SK-N-SH (cell line): ENCODE results near the gene SOBP. TPM values are rescaled to one million over a fixed set of nuclear protein-coding genes. Genes with fewer than 3 reads are reported as not detected.
A peak's percentile ranks its signal among the peaks of the same experiment; 100 is the strongest.

Experiments used
- CTCF ChIA-PET: fragments of 300-600, 350-600 bp; formaldehyde crosslinking; extraction: SDS; loops from one replicate; lab custom pipeline; 2021; lab: Yijun Ruan, JAX
- POLR2A ChIA-PET: fragments of 350-600 bp; sonication (Branson Sonifier 250); formaldehyde crosslinking; extraction: SDS; loops from one replicate; lab custom pipeline; 2020; ENCODE audit warnings: antibody characterized with exemption, inconsistent platforms; lab: Yijun Ruan, JAX
- DNase-seq: peaks from one replicate; pipeline ENCODE4 v3.0.0; 2012
- H2AFZ ChIP-seq: fragments of 200-600 bp; sonication (generic); 2 replicates; pipeline ENCODE4 v1.8.1; 2016; ENCODE audit warnings: antibody characterized with exemption, mild to moderate bottlenecking, low read depth
- H3F3A ChIP-seq: fragments of 200-600 bp; sonication (generic); replicated peaks from 2 replicates; pipeline ENCODE3; 2016; ENCODE audit warnings: antibody characterized with exemption, mild to moderate bottlenecking; ENCODE audit not compliant: insufficient read depth
- H3K27ac ChIP-seq, 2 experiments: fragments of 200-500 bp in 1 of 2; fragments of 200-600 bp in 1 of 2; sonication (Bioruptor generic) in 1 of 2; sonication (generic), shearing (Covaris generic) in 1 of 2; 2 replicates each; pipeline versions ENCODE4 v1.5.1 to v1.6.1; 2014 to 2016; ENCODE audit warnings: low read depth in 2 of 2, inconsistent platforms in 1 of 2, low read length in 1 of 2, mild to moderate bottlenecking in 1 of 2, mixed read lengths in 1 of 2
- H3K27me3 ChIP-seq: fragments of 200-600 bp; sonication (generic), shearing (Covaris generic); 2 replicates; pipeline ENCODE4 v1.6.1; 2016; ENCODE audit warnings: mixed run types; ENCODE audit not compliant: insufficient read depth
- H3K36me3 ChIP-seq, 2 experiments: fragments of 200-500 bp in 1 of 2; fragments of 200-600 bp in 1 of 2; sonication (Bioruptor generic) in 1 of 2; sonication (generic) in 1 of 2; replicated peaks in 1 of 2; 2 replicates each; pipeline versions ENCODE3 to v1.5.1; 2014 to 2016; ENCODE audit warnings: low read length in 1 of 2, mild to moderate bottlenecking in 1 of 2; ENCODE audit not compliant: insufficient read depth in 2 of 2, control insufficient read depth in 1 of 2
- H3K4me1 ChIP-seq, 2 experiments: fragments of 200-500 bp in 1 of 2; fragments of 200-600 bp in 1 of 2; sonication (Bioruptor generic) in 1 of 2; sonication (generic), shearing (Covaris generic) in 1 of 2; 2 replicates each; pipeline versions ENCODE4 v1.5.1 to v1.6.1; 2014 to 2016; ENCODE audit warnings: low read depth in 1 of 2, low read length in 1 of 2, mixed run types in 1 of 2; ENCODE audit not compliant: insufficient read depth in 2 of 2, control insufficient read depth in 1 of 2
- H3K4me2 ChIP-seq: fragments of 200-600 bp; sonication (generic), shearing (Covaris generic); 2 replicates; pipeline ENCODE4 v1.6.1; 2017; ENCODE audit warnings: mixed run types
- H3K4me3 ChIP-seq, 2 experiments: fragments of 200-500 bp in 1 of 2; fragments of 200-600 bp in 1 of 2; sonication (Bioruptor generic) in 1 of 2; sonication (generic), shearing (Covaris generic) in 1 of 2; 2 replicates each; pipeline versions ENCODE4 v1.5.1 to v1.8.1; 2014 to 2016; ENCODE audit warnings: low read depth in 2 of 2, inconsistent platforms in 1 of 2, low read length in 1 of 2, mild to moderate bottlenecking in 1 of 2, mixed read lengths in 1 of 2, moderate library complexity in 1 of 2
- H3K79me2 ChIP-seq: fragments of 200-600 bp; sonication (generic); 2 replicates; pipeline ENCODE4 v1.8.1; 2017; ENCODE audit warnings: mild to moderate bottlenecking; ENCODE audit not compliant: insufficient read depth
- H3K9ac ChIP-seq: fragments of 200-600 bp; sonication (generic); 2 replicates; pipeline ENCODE4 v1.6.1; 2017; ENCODE audit warnings: mixed run types
- H3K9me2 ChIP-seq: fragments of 200-600 bp; sonication (generic); 2 replicates; pipeline ENCODE4 v1.6.1; 2017; ENCODE audit warnings: mixed run types
- H3K9me3 ChIP-seq: fragments of 200-600 bp; sonication (generic); 2 replicates; pipeline ENCODE4 v1.6.1; 2017; ENCODE audit warnings: mixed run types, mild to moderate bottlenecking, moderate library complexity
- H4K20me1 ChIP-seq: fragments of 200-600 bp; sonication (generic); 2 replicates; pipeline ENCODE4 v1.6.1; 2017; ENCODE audit warnings: mild to moderate bottlenecking, mixed run types; ENCODE audit not compliant: insufficient read depth
- EZH2phosphoT487 ChIP-seq: fragments of 200-600 bp; sonication (generic); IDR thresholded peaks from 2 replicates; pipeline ENCODE4 v1.6.1; 2017; ENCODE audit warnings: low read depth, mixed run types, mild to moderate bottlenecking, antibody characterized with exemption, moderate library complexity, borderline replicate concordance
- FOXJ3 ChIP-seq: sonication (generic); formaldehyde crosslinking; IDR thresholded peaks from 2 replicates; pipeline ENCODE4 v1.5.1; 2020; ENCODE audit warnings: mild to moderate bottlenecking, missing genetic modification reagents
- GABPA ChIP-seq: IDR thresholded peaks from 2 replicates; pipeline ENCODE4 v1.4.0; 2012; ENCODE audit warnings: low read depth, mild to moderate bottlenecking
- GATA2 ChIP-seq: sonication (generic); formaldehyde crosslinking; IDR thresholded peaks from 2 replicates; pipeline ENCODE4 v1.5.0; 2020; ENCODE audit warnings: mild to moderate bottlenecking, missing genetic modification reagents
- MXI1 ChIP-seq: IDR thresholded peaks from 2 replicates; pipeline ENCODE4 v1.6.1; 2012; ENCODE audit warnings: mild to moderate bottlenecking, low read depth, low read length, improper control_type of control experiment
- NRF1 ChIP-seq: IDR thresholded peaks from 2 replicates; pipeline ENCODE4 v1.6.1; 2012; ENCODE audit warnings: low read depth, mild to moderate bottlenecking, low read length
- RAD21 ChIP-seq: IDR thresholded peaks from 2 replicates; pipeline ENCODE4 v1.6.1; 2012; ENCODE audit warnings: mild to moderate bottlenecking, low read length
- RXRA ChIP-seq: IDR thresholded peaks from 2 replicates; pipeline ENCODE4 v1.4.0; 2012; ENCODE audit warnings: low read depth, mild to moderate bottlenecking, borderline replicate concordance
- WGBS: methylation state at CpG from one replicate; pipeline ENCODE4 v1.1.6; 2017; ENCODE audit warnings: low lambda C conversion rate; 5-methylcytosine and 5-hydroxymethylcytosine counted together
- polyA plus RNA-seq, 3 experiments: library from polyadenylated mRNA; depleted of rRNA; stranded (reverse); fragments of >200 nt; gene quantifications; 2 replicates each; pipeline ENCODE4 v1.2.3, GENCODE V29; 2012
- TF ChIP-seq, protein P1 (sequence below): fragments of 200-600 bp; sonication (generic); IDR thresholded peaks from 2 replicates; pipeline ENCODE4 v1.6.1; 2017; ENCODE audit warnings: antibody characterized with exemption, mild to moderate bottlenecking, moderate library complexity
- TF ChIP-seq, protein P2 (sequence below): IDR thresholded peaks from 2 replicates; pipeline ENCODE4; 2012
- TF ChIP-seq, protein P3 (sequence below): IDR thresholded peaks from 2 replicates; pipeline ENCODE4 v1.6.1; 2012; ENCODE audit warnings: mild to moderate bottlenecking, low read depth, low read length, moderate library complexity

SOBP gene
- polyA plus RNA-seq, 1 of the 3 experiments (the other 2 are of a cell fraction) = 0.61 TPM

GRCh38 chr6:107534571-107535141 lies 44.7 kb downstream of the SOBP start:
- Histone ChIP-seq H4K20me1 (no peaks in the 10 kb centered on the region), H2AFZ (no peak overlapping the region), H3K9me3 (no peaks in the 10 kb centered on the region)
- TF ChIP-seq, protein P1, sequence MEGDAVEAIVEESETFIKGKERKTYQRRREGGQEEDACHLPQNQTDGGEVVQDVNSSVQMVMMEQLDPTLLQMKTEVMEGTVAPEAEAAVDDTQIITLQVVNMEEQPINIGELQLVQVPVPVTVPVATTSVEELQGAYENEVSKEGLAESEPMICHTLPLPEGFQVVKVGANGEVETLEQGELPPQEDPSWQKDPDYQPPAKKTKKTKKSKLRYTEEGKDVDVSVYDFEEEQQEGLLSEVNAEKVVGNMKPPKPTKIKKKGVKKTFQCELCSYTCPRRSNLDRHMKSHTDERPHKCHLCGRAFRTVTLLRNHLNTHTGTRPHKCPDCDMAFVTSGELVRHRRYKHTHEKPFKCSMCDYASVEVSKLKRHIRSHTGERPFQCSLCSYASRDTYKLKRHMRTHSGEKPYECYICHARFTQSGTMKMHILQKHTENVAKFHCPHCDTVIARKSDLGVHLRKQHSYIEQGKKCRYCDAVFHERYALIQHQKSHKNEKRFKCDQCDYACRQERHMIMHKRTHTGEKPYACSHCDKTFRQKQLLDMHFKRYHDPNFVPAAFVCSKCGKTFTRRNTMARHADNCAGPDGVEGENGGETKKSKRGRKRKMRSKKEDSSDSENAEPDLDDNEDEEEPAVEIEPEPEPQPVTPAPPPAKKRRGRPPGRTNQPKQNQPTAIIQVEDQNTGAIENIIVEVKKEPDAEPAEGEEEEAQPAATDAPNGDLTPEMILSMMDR = no peak
- TF ChIP-seq RAD21 = no peak
- TF ChIP-seq, protein P2, sequence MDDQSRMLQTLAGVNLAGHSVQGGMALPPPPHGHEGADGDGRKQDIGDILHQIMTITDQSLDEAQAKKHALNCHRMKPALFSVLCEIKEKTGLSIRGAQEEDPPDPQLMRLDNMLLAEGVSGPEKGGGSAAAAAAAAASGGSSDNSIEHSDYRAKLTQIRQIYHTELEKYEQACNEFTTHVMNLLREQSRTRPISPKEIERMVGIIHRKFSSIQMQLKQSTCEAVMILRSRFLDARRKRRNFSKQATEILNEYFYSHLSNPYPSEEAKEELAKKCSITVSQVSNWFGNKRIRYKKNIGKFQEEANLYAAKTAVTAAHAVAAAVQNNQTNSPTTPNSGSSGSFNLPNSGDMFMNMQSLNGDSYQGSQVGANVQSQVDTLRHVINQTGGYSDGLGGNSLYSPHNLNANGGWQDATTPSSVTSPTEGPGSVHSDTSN = no peak
- TF ChIP-seq GATA2 (CRISPR knock-in tag) = no peak
- TF ChIP-seq NRF1 = no peak
- no peak for TF ChIP-seq FOXJ3 (CRISPR knock-in tag)
- TF ChIP-seq MXI1 = no peak
- TF ChIP-seq, all 33 proteins: peak for 0
- no peak for DNase-seq
- CTCF ChIA-PET = interaction anchor here (1.6 kb wide), 1 partner anchor 349 kb away, joined by 3 read pairs; no protein-coding TSS in a partner anchor
- H3K27me3 ChIP-seq = no peaks in the 10 kb centered on the region
- no peaks in the 10 kb centered on the region for H3K9me2 ChIP-seq
- no peaks in the 10 kb centered on the region for H3K79me2 ChIP-seq
- H3K9ac ChIP-seq = no peak overlapping the region
- no peak overlapping the region for H3K4me3 ChIP-seq
- no peaks in the 10 kb centered on the region for H3F3A ChIP-seq
- no peaks in the 10 kb centered on the region for H3K36me3 ChIP-seq
- 77% methylated on average over 5 of the region's 5 CpGs for WGBS
- POLR2A ChIA-PET = no interaction called here
- peaks cover 0 to 35% of the 10 kb centered on the region in 2 experiments; a peak in 2 of 4 replicates for H3K4me1 ChIP-seq
- H3K27ac ChIP-seq = no peak overlapping the region; a peak in 2 of 4 replicates
- H3K4me2 ChIP-seq = no peak overlapping the region

- H3K4me2 ChIP-seq = no peak overlapping the region
- no peaks in the 10 kb centered on the region for H3K79me2 ChIP-seq
- ChIA-PET POLR2A (no interaction called here), CTCF (interaction anchor here (1.3 to 1.4 kb wide), 3 partner anchors 8 to 139 kb away, joined by 3 to 6 read pairs (median 3); no protein-coding TSS in a partner anchor)
- peak overlapping the region in 1 of 2 experiments; percentile 24; a peak in 2 of 4 replicates for H3K27ac ChIP-seq
- no peak overlapping the region for H3K9ac ChIP-seq
- no peaks in the 10 kb centered on the region for H3K27me3 ChIP-seq
- H4K20me1 ChIP-seq = no peaks in the 10 kb centered on the region
- no peaks in the 10 kb centered on the region for H3K36me3 ChIP-seq
- 84% methylated on average over 1 of the region's 1 CpG for WGBS
- no peaks in the 10 kb centered on the region for H3K9me2 ChIP-seq
- no peak for TF ChIP-seq RXRA
- TF ChIP-seq EZH2phosphoT487 = no peak
- TF ChIP-seq GATA2 (CRISPR knock-in tag) = peak; percentile 36; the same call in 1 of the 2 replicates
- TF ChIP-seq, protein P3, sequence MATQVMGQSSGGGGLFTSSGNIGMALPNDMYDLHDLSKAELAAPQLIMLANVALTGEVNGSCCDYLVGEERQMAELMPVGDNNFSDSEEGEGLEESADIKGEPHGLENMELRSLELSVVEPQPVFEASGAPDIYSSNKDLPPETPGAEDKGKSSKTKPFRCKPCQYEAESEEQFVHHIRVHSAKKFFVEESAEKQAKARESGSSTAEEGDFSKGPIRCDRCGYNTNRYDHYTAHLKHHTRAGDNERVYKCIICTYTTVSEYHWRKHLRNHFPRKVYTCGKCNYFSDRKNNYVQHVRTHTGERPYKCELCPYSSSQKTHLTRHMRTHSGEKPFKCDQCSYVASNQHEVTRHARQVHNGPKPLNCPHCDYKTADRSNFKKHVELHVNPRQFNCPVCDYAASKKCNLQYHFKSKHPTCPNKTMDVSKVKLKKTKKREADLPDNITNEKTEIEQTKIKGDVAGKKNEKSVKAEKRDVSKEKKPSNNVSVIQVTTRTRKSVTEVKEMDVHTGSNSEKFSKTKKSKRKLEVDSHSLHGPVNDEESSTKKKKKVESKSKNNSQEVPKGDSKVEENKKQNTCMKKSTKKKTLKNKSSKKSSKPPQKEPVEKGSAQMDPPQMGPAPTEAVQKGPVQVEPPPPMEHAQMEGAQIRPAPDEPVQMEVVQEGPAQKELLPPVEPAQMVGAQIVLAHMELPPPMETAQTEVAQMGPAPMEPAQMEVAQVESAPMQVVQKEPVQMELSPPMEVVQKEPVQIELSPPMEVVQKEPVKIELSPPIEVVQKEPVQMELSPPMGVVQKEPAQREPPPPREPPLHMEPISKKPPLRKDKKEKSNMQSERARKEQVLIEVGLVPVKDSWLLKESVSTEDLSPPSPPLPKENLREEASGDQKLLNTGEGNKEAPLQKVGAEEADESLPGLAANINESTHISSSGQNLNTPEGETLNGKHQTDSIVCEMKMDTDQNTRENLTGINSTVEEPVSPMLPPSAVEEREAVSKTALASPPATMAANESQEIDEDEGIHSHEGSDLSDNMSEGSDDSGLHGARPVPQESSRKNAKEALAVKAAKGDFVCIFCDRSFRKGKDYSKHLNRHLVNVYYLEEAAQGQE = no peak
- no peak for TF ChIP-seq GABPA
- TF ChIP-seq, all 33 proteins: peak for 1
- Histone ChIP-seq H2AFZ (no peak overlapping the region), H3K4me3 (no peak overlapping the region), H3K4me1 (peaks cover 0 to 44% of the 10 kb centered on the region in 2 experiments; a peak in 2 of 4 replicates), H3K9me3 (no peaks in the 10 kb centered on the region), H3F3A (no peaks in the 10 kb centered on the region)
- no peak for DNase-seq
These were observed 45.7 kb downstream of the SOBP start for GRCh38 chr6:107535626-107536025.
